Stimulated activated effector memory CD8-positive, alpha-beta T cell treated with anti-CD3 and anti-CD28 coated beads, Interleukin-12 subunit alpha, Interleukin-12 subunit beta, amount 100 ng/mL, for 72 hours (primary cell): Measurements from ENCODE around the gene ZNF358.
A peak's percentile ranks its signal among the peaks of the same experiment; 100 is the strongest.
"Not testable (repeated sequence)": the region's sequence is repeated elsewhere in the genome, so short reads cannot be mapped to it uniquely, and the experiment has no call there.

Source experiments
- ATAC-seq: fragments of 150-1000 bp; cut with Tn5 transposase; 2 replicates; pipeline ENCODE4 v1.10.0; 2021
- DNase-seq, 2 donors: peaks; one replicate each; pipeline ENCODE4 v3.0.0; 2021 to 2022; ENCODE audit warnings: low spot score in 2 of 2
- H3K27ac Mint-ChIP-seq: one replicate; pipeline ENCODE4 v1.8.0; 2022; ENCODE audit warnings: mild to moderate bottlenecking, mixed read lengths
- H3K36me3 Mint-ChIP-seq: one replicate; pipeline ENCODE4 v1.8.0; 2022; ENCODE audit warnings: mild to moderate bottlenecking, mixed read lengths
- H3K4me1 Mint-ChIP-seq: one replicate; pipeline ENCODE4 v1.8.0; 2022; ENCODE audit warnings: mixed read lengths
- H3K4me3 Mint-ChIP-seq: one replicate; pipeline ENCODE4 v1.8.0; 2022; ENCODE audit warnings: mild to moderate bottlenecking, mixed read lengths
- H3K9me3 Mint-ChIP-seq: one replicate; pipeline ENCODE4 v1.8.0; 2022; ENCODE audit warnings: mixed read lengths

Gene ZNF358

DNA sequence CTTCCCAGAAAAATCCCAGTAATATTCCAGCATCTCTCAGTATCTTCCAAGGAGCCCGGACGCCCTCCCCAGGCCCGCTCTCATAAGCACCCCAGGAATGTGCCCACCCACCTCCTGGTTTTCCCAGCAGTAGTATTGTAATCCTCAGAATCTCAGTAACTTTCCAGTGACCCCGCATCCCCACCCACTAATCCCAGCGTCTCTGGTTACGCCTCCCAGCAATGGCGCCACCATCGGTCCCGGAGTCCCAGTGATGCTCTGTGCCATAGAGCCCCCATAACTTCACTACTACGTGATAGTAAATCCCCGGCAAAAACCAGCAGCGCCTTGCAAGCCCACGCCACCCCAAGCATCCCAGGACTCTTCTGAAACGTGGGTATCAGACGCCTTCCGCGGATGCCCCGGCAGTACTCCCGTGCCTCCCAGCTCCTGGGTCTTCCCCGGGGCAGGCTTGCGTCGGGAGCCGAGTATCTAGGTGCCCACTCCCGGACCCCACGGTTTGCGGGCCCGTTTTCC lies 18.7 kb downstream of the ZNF358 start:
- DNase-seq (no peak), ATAC-seq (peak; percentile 35)
- Mint-ChIP-seq H3K4me1 (peaks cover 30% of the 10 kb centered on the region), H3K27ac (peak overlapping the region; percentile 91), H3K4me3 (peak overlapping the region; percentile 98), H3K36me3 (peaks cover 59% of the 10 kb centered on the region), H3K9me3 (no peaks in the 10 kb centered on the region)

DNA sequence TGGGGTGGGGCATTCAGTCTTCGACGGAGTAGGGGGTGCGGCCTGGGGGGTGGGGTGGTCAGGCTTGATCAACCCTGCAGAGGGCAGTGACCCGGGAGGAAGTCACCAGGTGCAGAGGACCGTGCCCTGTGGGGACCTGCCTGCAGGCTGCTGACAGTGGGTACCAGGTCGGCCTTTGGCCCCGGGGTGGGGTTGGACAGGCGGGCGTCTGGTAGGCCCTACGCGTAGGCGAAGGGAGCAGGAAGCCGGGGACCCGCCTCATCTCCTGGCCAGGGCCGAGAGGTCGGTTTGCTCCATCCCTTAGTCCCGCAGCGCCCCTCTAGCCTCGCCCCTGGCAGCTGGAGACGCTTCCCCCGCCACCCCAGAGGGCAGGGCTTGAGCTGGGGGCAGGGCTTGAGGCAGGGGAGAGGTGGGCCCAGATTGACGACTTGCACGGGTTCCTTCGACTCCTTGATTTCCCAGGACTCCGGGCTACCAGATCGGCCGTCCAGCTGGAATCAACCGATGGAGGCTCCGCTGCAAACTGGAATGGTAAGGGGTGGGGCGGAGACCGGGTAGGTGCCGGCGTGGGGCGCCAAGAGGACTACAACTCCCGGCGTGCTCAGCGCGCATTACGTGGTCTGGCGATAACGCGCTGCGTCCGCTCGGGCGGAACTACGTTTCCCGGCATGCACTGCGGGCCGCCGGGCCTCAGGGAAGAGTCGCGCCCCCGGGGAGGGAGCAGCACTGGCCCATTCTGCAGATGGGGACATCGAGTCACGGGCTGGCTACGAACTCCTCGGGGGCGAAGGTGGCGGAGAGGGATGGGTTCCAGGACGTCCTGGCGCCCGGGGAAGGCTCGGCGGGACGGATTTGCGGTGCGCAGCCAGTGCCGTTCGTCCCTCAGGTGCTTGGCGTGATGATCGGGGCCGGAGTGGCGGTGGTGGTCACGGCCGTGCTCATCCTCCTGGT lies 19.4 kb downstream of the ZNF358 start, which contains the start of gene PNPLA6:
TSS of gene PNPLA6 (plus strand) at position 671 of the 951 bp plus-strand sequence. CDS start at position 743, 72 bp downstream.
- DNase-seq (peak; percentile 96 to 98), ATAC-seq (peak; percentile 83)
- Mint-ChIP-seq H3K4me1 (peaks cover 27% of the 10 kb centered on the region), H3K27ac (peak within 1 kb of the TSS; percentile 91), H3K4me3 (peak within 1 kb of the TSS; percentile 98), H3K9me3 (no peaks in the 10 kb centered on the region), H3K36me3 (peaks cover 63% of the 10 kb centered on the region)

DNA sequence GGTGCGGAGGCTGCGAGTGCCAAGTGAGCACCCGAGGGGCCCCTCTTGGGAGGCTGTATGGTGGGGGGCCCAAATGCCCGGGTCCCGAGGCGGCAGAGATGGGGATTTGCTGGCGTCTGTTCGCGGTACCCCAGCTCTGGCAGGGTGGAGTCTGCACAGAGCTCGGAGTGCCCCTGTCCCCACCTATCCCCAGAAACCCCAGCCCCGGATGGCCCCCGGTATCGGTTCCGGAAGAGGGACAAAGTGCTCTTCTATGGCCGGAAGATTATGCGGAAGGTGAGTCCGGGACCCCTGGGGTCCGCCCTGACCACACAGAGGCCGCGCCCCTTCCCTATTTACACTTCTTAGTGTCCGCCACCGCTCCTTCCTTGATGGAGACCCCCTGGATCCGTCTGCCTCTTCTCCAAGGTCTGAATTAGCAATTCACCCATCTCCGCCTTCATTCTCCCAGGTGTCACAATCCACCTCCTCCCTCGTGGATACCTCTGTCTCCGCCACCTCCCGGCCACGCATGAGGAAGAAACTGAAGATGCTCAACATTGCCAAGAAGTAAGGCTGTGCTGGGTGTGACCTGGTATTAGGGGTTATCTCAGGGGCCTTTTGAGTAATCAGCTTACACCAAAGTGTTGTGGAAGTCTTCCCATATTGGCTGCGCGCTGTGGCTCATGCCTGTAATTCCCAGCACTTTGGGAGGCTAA lies 20.2 kb downstream of the ZNF358 start:
- ATAC-seq: peak; percentile 0
- no peak for DNase-seq
- peak overlapping the region; percentile 91 for H3K27ac Mint-ChIP-seq
- peaks cover 64% of the 10 kb centered on the region for H3K36me3 Mint-ChIP-seq
- peaks cover 26% of the 10 kb centered on the region for H3K4me1 Mint-ChIP-seq
- no peaks in the 10 kb centered on the region for H3K9me3 Mint-ChIP-seq
- H3K4me3 Mint-ChIP-seq: peak overlapping the region; percentile 98

DNA sequence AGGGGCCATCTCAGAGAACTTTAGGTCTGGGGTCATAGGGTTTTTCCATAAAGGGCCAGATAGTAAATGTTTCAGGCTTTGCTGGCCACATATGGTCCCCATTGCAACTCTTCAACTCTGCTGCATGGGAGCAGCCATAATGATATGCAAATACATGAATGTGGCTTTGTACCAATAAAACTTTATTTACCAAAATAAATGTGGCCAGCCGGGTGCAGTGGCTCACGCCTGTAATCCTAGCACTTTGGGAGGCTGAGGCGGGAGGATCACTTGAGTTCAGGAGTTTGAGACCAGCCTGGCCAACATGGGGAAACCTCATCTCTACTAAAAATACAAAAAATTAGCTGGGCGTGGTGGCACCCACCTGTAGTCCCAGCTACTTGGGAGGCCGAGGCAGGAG lies 23.1 kb downstream of the ZNF358 start:
- not testable (repeated sequence) for ATAC-seq, H3K27ac Mint-ChIP-seq, DNase-seq, H3K4me3 Mint-ChIP-seq, H3K9me3 Mint-ChIP-seq
- Mint-ChIP-seq H3K4me1 (peaks cover 30% of the 10 kb centered on the region), H3K36me3 (peaks cover 92% of the 10 kb centered on the region)

DNA sequence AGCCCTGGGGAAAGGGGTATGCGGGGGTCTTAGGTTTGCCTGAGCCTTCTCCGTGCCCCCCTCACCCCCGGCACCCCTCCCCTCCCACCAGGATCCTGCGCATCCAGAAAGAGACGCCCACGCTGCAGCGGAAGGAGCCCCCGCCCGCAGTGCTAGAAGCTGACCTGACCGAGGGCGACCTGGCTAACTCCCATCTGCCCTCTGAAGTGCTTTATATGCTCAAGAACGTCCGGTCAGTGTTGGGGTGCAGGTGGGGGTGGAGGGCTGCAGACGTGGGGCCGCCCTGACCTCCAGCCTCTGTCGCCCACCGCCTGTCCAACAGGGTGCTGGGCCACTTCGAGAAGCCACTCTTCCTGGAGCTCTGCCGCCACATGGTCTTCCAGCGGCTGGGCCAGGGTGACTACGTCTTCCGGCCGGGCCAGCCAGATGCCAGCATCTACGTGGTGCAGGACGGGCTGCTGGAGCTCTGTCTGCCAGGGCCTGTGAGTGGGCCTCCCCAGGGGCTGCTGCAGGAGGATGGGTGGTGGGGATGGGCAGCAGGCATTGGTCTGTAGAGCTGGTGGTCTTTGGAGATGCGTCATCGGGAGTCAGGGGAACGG lies 24.0 kb downstream of the ZNF358 start:
- H3K9me3 Mint-ChIP-seq: no peaks in the 10 kb centered on the region
- no peak overlapping the region for H3K27ac Mint-ChIP-seq
- no peak overlapping the region for H3K4me3 Mint-ChIP-seq
- DNase-seq (no peak), ATAC-seq (no peak)
- H3K36me3 Mint-ChIP-seq: peaks cover 89% of the 10 kb centered on the region
- peaks cover 39% of the 10 kb centered on the region for H3K4me1 Mint-ChIP-seq

DNA sequence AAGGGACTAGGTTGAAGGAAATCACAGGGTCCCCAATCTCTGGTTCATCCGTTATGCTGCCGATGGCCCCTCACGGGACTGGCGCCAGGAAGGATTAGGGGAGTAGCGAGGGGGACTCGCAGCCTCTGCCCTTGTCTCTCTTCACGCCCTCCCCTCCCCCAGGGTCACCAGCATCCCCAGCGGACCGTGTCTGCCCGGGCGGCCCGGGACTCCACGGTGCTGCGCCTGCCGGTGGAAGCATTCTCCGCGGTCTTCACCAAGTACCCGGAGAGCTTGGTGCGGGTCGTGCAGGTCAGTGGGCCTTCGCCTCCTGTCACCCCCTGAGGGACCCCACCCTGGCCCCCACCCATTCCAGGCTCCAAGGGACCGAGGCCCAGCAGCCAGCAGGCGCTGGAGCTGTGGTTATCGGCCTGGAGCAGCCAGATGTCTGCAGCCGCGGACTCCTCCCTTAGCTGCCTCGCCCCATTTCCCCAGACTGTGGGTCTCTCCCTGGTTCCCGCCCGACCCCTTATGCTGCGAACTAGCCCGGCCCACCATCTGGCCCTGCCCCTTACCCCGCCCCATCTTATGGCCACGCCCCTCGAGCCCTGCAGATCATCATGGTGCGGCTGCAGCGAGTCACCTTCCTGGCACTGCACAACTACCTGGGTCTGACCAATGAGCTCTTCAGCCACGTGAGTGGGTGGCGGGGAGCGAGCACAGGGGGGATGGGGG lies 25.0 kb downstream of the ZNF358 start:
- peak; percentile 47 for ATAC-seq
- Mint-ChIP-seq H3K27ac (no peak overlapping the region), H3K4me3 (no peak overlapping the region), H3K9me3 (no peaks in the 10 kb centered on the region), H3K36me3 (peaks cover 91% of the 10 kb centered on the region), H3K4me1 (peaks cover 47% of the 10 kb centered on the region)
- no peak for DNase-seq

DNA sequence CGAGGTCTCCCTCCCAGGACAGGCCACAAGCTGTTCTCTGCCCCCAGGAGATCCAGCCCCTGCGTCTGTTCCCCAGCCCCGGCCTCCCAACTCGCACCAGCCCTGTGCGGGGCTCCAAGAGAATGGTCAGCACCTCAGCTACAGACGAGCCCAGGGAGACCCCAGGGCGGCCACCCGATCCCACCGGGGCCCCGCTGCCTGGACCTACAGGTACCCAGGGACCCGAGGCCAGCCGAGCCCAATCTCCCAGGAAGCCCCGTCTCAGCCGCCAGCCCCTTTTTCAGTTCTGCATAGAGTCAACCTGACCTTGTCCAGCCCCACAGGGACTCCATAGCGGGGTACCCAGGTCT lies 25.5 kb downstream of the ZNF358 start:
- peaks cover 46% of the 10 kb centered on the region for H3K4me1 Mint-ChIP-seq
- no peak overlapping the region for H3K27ac Mint-ChIP-seq
- H3K9me3 Mint-ChIP-seq: no peaks in the 10 kb centered on the region
- H3K36me3 Mint-ChIP-seq: peaks cover 90% of the 10 kb centered on the region
- DNase-seq (no peak), ATAC-seq (no peak)
- no peak overlapping the region for H3K4me3 Mint-ChIP-seq

DNA sequence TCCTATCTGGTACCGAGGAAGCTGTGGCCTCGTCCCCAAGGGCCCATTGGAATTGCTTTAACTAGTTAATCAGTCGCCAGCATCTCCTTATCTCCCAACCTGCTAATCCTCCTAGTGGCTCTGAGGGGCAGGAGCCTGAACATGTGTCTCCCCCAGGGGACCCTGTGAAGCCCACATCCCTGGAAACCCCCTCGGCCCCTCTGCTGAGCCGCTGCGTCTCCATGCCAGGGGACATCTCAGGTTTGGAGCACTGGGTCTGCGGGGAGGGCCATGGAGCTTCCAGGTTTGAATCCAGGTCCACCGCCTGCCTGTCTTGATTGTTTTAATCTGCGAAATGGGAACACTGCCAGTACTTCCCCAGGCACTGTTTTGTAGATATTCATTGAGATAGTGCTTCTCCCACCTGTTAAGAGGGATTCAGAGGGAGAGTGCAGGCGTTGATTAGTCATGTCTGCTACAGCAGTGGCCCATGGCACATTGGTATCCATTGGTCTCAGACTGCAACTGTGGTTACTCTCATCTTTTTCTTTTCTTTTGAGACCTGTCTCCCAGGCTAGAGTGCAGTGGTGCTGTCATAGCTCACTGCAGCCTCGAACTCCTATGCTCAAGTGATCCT lies 26.0 kb downstream of the ZNF358 start:
- ATAC-seq: no peak
- Mint-ChIP-seq H3K4me1 (peaks cover 43% of the 10 kb centered on the region), H3K9me3 (no peaks in the 10 kb centered on the region), H3K4me3 (no peak overlapping the region), H3K36me3 (peaks cover 86% of the 10 kb centered on the region), H3K27ac (no peak overlapping the region)
- DNase-seq: no peak

DNA sequence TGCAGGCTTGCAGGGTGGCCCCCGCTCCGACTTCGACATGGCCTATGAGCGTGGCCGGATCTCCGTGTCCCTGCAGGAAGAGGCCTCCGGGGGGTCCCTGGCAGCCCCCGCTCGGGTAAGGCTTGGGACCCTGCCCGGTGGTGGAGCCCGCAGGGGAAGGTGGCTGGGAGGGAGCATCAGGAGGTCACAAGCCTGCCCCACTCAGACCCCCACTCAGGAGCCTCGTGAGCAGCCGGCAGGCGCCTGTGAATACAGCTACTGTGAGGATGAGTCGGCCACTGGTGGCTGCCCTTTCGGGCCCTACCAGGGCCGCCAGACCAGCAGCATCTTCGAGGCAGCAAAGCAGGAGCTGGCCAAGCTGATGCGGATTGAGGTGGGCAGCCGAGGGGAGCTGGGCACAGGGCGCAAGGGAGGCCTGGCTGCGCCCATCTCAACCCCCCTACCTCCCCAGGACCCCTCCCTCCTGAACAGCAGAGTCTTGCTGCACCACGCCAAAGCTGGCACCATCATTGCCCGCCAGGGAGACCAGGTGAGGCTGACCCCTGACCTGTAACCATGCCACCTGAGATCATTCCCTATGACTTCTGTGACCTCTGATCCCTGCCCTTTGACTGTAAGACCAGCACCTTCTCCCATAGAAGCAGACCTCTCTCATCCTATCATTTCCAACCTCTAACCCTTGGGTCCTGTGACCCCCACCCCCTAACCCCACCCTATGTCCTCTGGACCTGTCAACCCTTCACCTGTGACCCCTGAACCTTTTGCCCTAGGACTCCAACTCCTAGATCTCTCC lies 26.8 kb downstream of the ZNF358 start:
- no peak for DNase-seq
- peaks cover 44% of the 10 kb centered on the region for H3K4me1 Mint-ChIP-seq
- H3K4me3 Mint-ChIP-seq: no peak overlapping the region
- no peak for ATAC-seq
- no peaks in the 10 kb centered on the region for H3K9me3 Mint-ChIP-seq
- H3K36me3 Mint-ChIP-seq: peaks cover 86% of the 10 kb centered on the region
- peak overlapping the region; percentile 70 for H3K27ac Mint-ChIP-seq

DNA sequence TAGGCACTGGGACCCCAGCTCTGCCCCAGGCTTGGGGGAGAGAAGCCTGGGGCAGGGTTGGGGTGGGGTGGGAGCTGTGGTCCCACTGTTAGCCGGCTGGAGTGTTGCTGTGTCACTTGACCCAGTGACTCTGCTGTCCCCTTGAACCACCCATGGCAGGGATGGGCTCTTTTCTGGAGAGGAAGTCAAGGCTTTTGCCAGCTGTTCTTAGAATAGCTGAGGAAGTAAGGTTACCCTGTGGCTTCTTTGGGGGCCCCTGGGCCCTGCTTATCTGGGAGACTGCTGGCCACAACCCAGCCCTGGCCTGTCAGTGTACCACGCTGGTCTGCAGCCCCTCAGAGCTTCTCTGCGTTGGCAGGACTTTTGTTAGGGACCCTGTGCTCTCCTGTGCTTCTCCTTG lies 28.7 kb downstream of the ZNF358 start:
- DNase-seq (no peak), ATAC-seq (peak; percentile 17)
- Mint-ChIP-seq H3K4me3 (peak overlapping the region; percentile 36), H3K4me1 (peaks cover 46% of the 10 kb centered on the region), H3K36me3 (peaks cover 84% of the 10 kb centered on the region), H3K9me3 (no peaks in the 10 kb centered on the region), H3K27ac (peak overlapping the region; percentile 48)

DNA sequence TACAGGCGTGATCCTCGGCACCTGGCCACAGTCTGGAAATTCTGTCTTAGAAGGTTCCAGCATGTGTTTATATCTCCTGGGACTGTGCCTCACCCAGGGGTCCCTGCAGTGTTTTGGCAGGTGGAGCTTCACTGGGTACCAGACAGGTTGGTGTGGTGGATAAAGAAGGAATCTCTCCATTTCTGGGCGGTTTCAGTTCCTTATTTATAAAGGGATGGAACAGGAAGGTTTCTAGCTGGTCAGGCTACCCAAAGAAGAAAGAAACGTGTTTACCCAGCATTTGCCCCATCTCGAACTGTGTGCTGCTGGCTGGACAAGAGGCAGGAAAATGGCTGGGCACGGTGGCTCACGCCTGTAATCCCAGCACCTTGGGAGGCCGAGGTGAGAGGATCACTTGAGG lies 29.4 kb downstream of the ZNF358 start:
- DNase-seq: no peak
- Mint-ChIP-seq H3K4me3 (peak overlapping the region; percentile 36), H3K4me1 (peaks cover 49% of the 10 kb centered on the region), H3K27ac (peak overlapping the region; percentile 48), H3K36me3 (peaks cover 83% of the 10 kb centered on the region), H3K9me3 (no peaks in the 10 kb centered on the region)
- no peak for ATAC-seq

DNA sequence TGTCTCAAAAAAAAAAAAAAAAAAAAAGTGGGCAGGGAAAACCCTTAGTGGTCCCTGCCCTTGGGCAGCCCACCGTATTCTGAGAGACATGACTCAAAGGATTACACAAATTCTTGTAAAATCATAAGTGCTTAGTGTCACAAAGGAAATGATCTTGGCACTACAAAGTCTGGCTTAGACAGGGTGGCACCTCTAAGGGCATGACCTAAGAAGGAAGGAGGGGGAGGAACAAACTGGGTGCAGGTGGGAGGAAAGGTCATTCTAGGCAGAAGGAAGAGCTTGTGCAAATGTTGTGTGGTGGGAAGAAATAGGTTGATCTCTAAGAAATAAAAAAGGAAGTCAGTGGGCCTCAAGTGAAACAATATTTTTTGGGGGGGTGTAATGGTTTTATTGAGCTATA lies 30.0 kb downstream of the ZNF358 start:
- peak overlapping the region; percentile 48 for H3K27ac Mint-ChIP-seq
- H3K4me3 Mint-ChIP-seq: peak overlapping the region; percentile 40
- H3K36me3 Mint-ChIP-seq: peaks cover 85% of the 10 kb centered on the region
- DNase-seq: no peak
- no peaks in the 10 kb centered on the region for H3K9me3 Mint-ChIP-seq
- H3K4me1 Mint-ChIP-seq: peaks cover 55% of the 10 kb centered on the region
- peak; percentile 82 for ATAC-seq

DNA sequence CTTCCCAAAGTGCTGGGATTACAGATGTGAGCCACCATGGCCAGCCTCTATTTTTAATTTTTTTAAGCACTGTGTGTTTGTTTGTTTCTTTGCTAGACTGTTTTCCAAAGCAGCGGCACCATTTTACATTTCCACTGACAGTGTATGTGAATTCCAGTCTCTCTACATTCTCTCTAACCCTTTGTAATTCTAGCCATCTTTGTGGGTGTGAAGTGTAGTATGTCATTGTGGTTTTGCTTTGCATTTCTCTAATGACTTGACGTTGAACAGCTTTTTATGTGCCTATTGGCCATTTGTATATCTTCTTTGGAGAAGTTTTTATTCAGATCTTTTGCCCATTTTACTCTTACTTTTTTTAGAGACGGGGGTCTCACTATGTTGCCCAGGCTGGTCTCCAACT lies 31.3 kb downstream of the ZNF358 start:
- peak overlapping the region; percentile 75 for H3K27ac Mint-ChIP-seq
- peaks cover 50% of the 10 kb centered on the region for H3K4me1 Mint-ChIP-seq
- ATAC-seq (peak; percentile 81), DNase-seq (no peak)
- H3K9me3 Mint-ChIP-seq: no peaks in the 10 kb centered on the region
- peaks cover 86% of the 10 kb centered on the region for H3K36me3 Mint-ChIP-seq
- peak overlapping the region; percentile 40 for H3K4me3 Mint-ChIP-seq
